Measurements from ENCODE around the gene LYPD6B. TPM values are rescaled to one million over a fixed set of nuclear protein-coding genes. Genes with fewer than 3 reads are reported as not detected.

LYPD6B gene
- total RNA-seq, 1 donor from 2014 or later = not detected

GRCh38 chr2:149068225-149068995, 29.9 kb downstream of the LYPD6B start:
- no peak for DNase-seq (ENCODE audit: low spot score)
- intact Hi-C loops (cut with DNase I) = no loop called here

GRCh38 chr2:149068996-149069888, 30.7 kb downstream of the LYPD6B start:
- intact Hi-C loops (cut with DNase I) = no loop called here
- DNase-seq (ENCODE audit: low spot score) = no peak

- DNase-seq (ENCODE audit: low spot score) = no peak
- intact Hi-C loops (cut with DNase I) = no loop called here
Observed at GRCh38 chr2:149070681-149071320, 32.3 kb downstream of the LYPD6B start.

DNA sequence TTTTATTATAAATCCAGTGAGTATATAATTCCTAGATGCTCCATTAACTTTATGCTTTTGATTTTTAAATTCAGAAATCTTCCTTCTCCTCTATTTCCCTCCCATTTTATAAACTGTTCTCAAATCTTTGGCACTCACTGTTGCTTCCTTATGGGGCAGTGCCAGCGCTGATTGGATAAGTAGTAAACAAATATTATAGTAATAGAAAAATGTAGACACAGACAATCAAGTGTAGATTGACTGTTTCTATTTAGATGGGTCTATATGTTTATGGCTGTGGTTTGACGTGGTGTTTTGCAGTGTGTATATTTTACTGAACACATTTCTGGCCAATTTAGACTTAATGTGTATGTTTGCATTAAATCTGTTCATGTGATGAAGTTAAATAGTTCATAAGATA, 36.6 kb downstream of the LYPD6B start:
- DNase-seq (ENCODE audit: low spot score) = no peak
- intact Hi-C loops (cut with DNase I) = no loop called here

- intact Hi-C loops (cut with DNase I) = no loop called here
Observed at GRCh38 chr2:149075853-149076252, 37.4 kb downstream of the LYPD6B start.

DNA sequence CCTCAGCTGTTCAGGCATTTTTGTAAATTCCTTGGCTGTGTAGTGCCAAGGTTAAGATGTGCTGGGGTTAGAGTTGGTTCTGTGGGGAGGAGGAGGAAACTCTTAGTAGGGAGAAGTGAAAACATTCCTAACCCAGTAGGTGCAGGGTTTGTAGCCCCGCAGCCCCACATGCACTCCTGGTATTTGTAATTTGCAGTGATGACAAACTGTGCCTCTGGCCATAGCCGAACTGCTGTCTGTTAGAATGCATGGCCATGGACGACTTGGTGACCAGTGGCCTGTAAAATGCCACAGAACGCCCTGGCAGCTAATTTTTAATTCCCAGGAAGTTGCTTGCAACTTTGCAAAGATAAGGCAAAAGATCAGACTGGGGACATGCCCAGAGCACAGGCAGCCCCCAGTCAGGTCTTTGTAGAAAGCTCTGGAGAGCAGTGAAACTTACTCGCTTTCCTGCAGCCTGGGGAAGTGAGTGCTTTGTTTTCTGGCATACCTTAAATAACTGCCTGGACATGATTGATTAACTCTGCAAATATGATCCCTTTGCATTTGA, 38.4 kb downstream of the LYPD6B start:
- no peak for DNase-seq (ENCODE audit: low spot score)
- intact Hi-C loops (cut with DNase I) = no loop called here

More at GRCh38 chr2:149075853-149076252, 37.4 kb downstream of the LYPD6B start:
- DNase-seq (ENCODE audit: low spot score) = no peak

- DNase-seq (ENCODE audit: low spot score) = no peak
- intact Hi-C loops (cut with DNase I) = no loop called here
Observed at GRCh38 chr2:149077861-149078260, 39.4 kb downstream of the LYPD6B start.

GRCh38 chr2:149080099-149080498, 41.6 kb downstream of the LYPD6B start:
- intact Hi-C loops (cut with DNase I) = no loop called here
- no peak for DNase-seq (ENCODE audit: low spot score)

DNA sequence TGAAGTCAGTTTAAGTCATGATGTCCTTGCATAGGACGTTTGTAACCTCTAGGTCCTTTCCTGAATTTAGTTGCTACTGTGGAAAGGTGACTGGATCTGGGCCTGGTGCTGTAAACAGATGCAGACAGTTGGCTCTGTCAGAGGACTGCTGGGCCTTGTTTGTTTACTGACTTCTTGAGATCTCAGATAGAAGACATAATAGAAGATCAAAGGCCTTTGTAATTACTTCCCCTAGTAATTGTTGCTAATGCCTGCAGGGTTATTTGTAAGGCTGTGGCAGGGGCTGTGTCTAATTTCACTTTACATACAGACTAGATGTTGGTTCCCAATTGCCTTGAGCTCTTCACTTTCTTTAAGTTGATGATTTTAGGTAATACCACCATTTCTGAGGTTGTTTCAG, 42.5 kb downstream of the LYPD6B start:
- DNase-seq (ENCODE audit: low spot score) = no peak
- intact Hi-C loops (cut with DNase I) = no loop called here

DNA sequence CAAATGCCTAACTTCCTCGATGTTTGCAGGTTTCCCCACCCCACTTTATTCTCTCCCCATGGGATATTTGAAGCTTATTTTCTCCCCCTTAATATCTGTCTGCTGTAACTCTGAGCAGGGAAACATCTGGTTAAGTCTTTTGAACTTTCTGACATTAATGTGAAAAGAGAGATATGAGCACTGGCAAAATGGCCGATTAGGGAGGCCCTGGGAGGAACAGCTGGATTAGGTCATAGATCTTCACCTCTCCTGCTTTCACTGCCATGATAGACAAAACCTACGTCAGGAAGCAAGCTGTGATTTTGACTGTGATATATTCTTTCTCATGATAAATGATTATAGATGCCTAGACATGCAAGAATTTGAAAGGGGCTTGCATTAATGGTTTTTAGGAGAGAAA, 43.6 kb downstream of the LYPD6B start:
- intact Hi-C loops (cut with DNase I) = no loop called here
- no peak for DNase-seq (ENCODE audit: low spot score)

- intact Hi-C loops (cut with DNase I) = no loop called here
- DNase-seq (ENCODE audit: low spot score) = no peak
Observed at GRCh38 chr2:149082735-149083134, 44.2 kb downstream of the LYPD6B start.

- DNase-seq (ENCODE audit: low spot score) = no peak
- intact Hi-C loops (cut with DNase I) = no loop called here
Observed at GRCh38 chr2:149084924-149085795, 46.7 kb downstream of the LYPD6B start.

- intact Hi-C loops (cut with DNase I) = no loop called here
- DNase-seq (ENCODE audit: low spot score) = no peak
Observed at GRCh38 chr2:149087751-149088150, 49.3 kb downstream of the LYPD6B start.

GRCh38 chr2:149089068-149089467, 50.6 kb downstream of the LYPD6B start:
- DNase-seq (ENCODE audit: low spot score) = no peak
- intact Hi-C loops (cut with DNase I) = no loop called here

GRCh38 chr2:149090706-149091105, 52.2 kb downstream of the LYPD6B start:
- no peak for DNase-seq (ENCODE audit: low spot score)
- intact Hi-C loops (cut with DNase I) = no loop called here

GRCh38 chr2:149093579-149093978, 55.1 kb downstream of the LYPD6B start:
- intact Hi-C loops (cut with DNase I) = no loop called here
- DNase-seq (ENCODE audit: low spot score) = no peak

- intact Hi-C loops (cut with DNase I) = no loop called here
- DNase-seq (ENCODE audit: low spot score) = no peak
Observed at GRCh38 chr2:149094217-149095015, 55.9 kb downstream of the LYPD6B start.

GRCh38 chr2:149098701-149099100, 60.2 kb downstream of the LYPD6B start:
- intact Hi-C loops (cut with DNase I) = no loop called here
- no peak for DNase-seq (ENCODE audit: low spot score)
